ENCODE data around the gene HNRNPF. TPM values are rescaled to one million over a fixed set of nuclear protein-coding genes. Genes with fewer than 3 reads are reported as not detected.
"Not testable (repeated sequence)": the region's sequence is repeated elsewhere in the genome, so short reads cannot be mapped to it uniquely, and the experiment has no call there.

HNRNPF gene
- total RNA-seq, 1 donor from 2014 or later: 173 TPM

DNA sequence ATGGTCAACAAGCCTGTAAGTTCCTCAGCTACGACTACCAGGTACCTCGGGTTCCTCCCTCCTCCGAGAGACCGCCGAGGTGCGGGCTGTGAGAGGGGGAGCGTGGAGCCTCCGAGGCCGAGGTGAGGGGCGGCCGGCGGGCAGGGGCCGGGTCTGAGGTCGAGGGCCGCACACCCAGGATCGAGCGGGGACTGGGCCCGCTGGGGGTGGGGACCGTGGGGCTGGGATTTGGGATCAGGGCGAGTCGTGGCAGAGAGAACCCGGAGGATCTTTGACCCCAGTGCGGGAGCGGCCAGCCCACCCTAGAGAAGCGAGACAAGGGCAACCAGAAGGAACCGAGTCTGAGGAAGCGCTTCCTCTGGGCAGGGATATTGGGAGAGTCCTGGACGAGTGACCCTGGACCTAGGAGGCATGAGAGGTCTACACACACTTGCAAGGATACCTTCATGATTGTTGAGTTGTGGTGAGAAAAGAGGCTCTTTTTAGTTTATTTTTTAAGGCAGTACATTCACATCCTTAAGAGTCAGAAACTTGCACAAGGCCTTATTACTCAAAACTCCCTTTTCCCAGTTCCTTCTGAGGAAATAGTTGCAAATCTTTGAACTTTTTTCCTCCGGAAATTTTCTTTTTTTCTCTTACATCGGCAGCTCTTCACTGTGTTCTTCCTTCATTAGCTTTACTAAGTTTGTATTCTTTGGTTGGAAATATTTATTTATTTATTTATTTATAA is 28.3 kb upstream of the HNRNPF start:
- H3K36me3 ChIP-seq: no peaks in the 10 kb centered on the region
- intact Hi-C loops (cut with DNase I): no loop called here

GRCh38 chr10:43436291-43437140 is 27.5 kb upstream of the HNRNPF start, which contains the start of gene ZNF487:
ZNF487 (plus strand) TSS chr10:43437111; CDS start chr10:43475814, 38,703 bp downstream.
- peak; percentile 37 for TF ChIP-seq CTCF (IDR thresholded peaks at IDR 0.05)

More for the DNA sequence above, 28.3 kb upstream of the HNRNPF start:
- peak overlapping the region; percentile 85 for H3K4me3 ChIP-seq
- peaks cover 19% of the 10 kb centered on the region for H3K4me1 ChIP-seq
- peak overlapping the region; percentile 99 for H3K27ac ChIP-seq
- TF ChIP-seq CTCF (IDR thresholded peaks at IDR 0.05): no peak
- H3K27me3 ChIP-seq (ENCODE audit: low read depth): no peaks in the 10 kb centered on the region
- peak; percentile 2 to 7 for ATAC-seq
- H3K9me3 ChIP-seq: no peaks in the 10 kb centered on the region
- no peak for DNase-seq

GRCh38 chr10:43430926-43431663 is 22.1 kb upstream of the HNRNPF start:
- Histone ChIP-seq H3K9me3 (no peaks in the 10 kb centered on the region), H3K36me3 (no peaks in the 10 kb centered on the region), H3K4me1 (peaks cover 11% of the 10 kb centered on the region), H3K27me3 (ENCODE audit: low read depth) (no peaks in the 10 kb centered on the region), H3K4me3 (no peak overlapping the region), H3K27ac (no peak overlapping the region)
- intact Hi-C loops (cut with DNase I): no loop called here
- DNase-seq (no peak), ATAC-seq (no peak)
- no peak for TF ChIP-seq CTCF (IDR thresholded peaks at IDR 0.05)

More at GRCh38 chr10:43436291-43437140, 27.5 kb upstream of the HNRNPF start, which contains the start of gene ZNF487:
- Histone ChIP-seq H3K27me3 (ENCODE audit: low read depth) (no peaks in the 10 kb centered on the region), H3K36me3 (no peaks in the 10 kb centered on the region), H3K4me3 (peak within 1 kb of the TSS; percentile 85), H3K9me3 (no peaks in the 10 kb centered on the region), H3K4me1 (peaks cover 19% of the 10 kb centered on the region), H3K27ac (peak within 1 kb of the TSS; percentile 99)
- intact Hi-C loops (cut with DNase I): no loop called here
- peak; percentile 98 to 99 for ATAC-seq
- DNase-seq: peak; percentile 94

- no peak overlapping the region for H3K4me3 ChIP-seq
- H3K27ac ChIP-seq: no peak overlapping the region
- H3K9me3 ChIP-seq: no peaks in the 10 kb centered on the region
- TF ChIP-seq CTCF (IDR thresholded peaks at IDR 0.05): no peak
- H3K4me1 ChIP-seq: no peaks in the 10 kb centered on the region
- no peak for DNase-seq
- ATAC-seq: no peak
- no peaks in the 10 kb centered on the region for H3K36me3 ChIP-seq
- no peaks in the 10 kb centered on the region for H3K27me3 ChIP-seq (ENCODE audit: low read depth)
- intact Hi-C loops (cut with DNase I): no loop called here
Observed at GRCh38 chr10:43427166-43427825, 18.3 kb upstream of the HNRNPF start.

DNA sequence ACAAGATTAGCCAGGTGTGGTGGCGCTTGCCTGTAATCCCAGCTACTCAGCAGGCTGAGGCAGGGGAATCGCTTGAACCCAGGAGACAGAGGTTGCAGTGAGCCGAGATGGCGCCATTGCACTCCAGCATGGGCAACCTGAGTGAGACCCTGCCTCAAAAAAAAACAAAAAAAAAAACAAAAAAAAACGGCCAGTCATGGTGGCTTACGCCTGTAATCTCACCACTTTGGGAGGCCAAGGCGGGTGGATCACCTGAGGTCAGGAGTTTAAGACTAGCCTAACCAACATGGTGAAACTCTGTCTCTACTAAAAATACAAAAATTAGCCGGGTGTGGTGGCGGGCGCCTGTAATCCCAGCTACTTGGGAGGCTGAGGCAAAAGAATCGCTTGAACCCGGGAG is 17.5 kb upstream of the HNRNPF start:
- H3K27ac ChIP-seq; H3K27me3 ChIP-seq (ENCODE audit: low read depth); H3K9me3 ChIP-seq; ATAC-seq; intact Hi-C loops (cut with DNase I); DNase-seq; H3K36me3 ChIP-seq; H3K4me1 ChIP-seq; H3K4me3 ChIP-seq: not testable (repeated sequence)
